Esophagus squamous epithelium (tissue), 4 donors: Measurements from ENCODE around the gene TPO.

Source experiments
- CTCF ChIP-seq, 6 experiments: fragments of 450-650 bp in 4 of 6; fragments of 200-600 bp in 2 of 6; sonication (generic) in 2 of 6; IDR thresholded peaks; one replicate each; pipeline ENCODE4 v1.5.1; 2016 to 2019; ENCODE audit warnings: antibody characterized with exemption in 6 of 6, mild to moderate bottlenecking in 4 of 6, moderate library complexity in 4 of 6
- POLR2A ChIP-seq, 4 donors: fragments of 450-650 bp; IDR thresholded peaks; one replicate each; pipeline ENCODE4 v1.6.1; 2017; ENCODE audit warnings: antibody characterized with exemption in 4 of 4, mild to moderate bottlenecking in 4 of 4, moderate library complexity in 3 of 4

- no peak for TF ChIP-seq POLR2A (IDR thresholded peaks at IDR 0.05)
- TF ChIP-seq CTCF (IDR thresholded peaks at IDR 0.05), result no peak
Observed at GRCh38 chr2:1495676-1496358, 82.6 kb downstream of the TPO start.
